Effector memory CD8-positive, alpha-beta T cell (primary cell): Measurements from ENCODE around the gene PTPRM.

ENCODE experiments used
- ATAC-seq: fragments of 150-1000 bp; cut with Tn5 transposase; replicated peaks from 2 replicates; pipeline ENCODE4 v1.10.0; 2021; ENCODE audit warnings: mild to moderate bottlenecking, moderate library complexity
- DNase-seq, 3 experiments: peaks; one replicate each; pipeline ENCODE4 v3.0.0; 2021
- H3K27ac Mint-ChIP-seq, 2 donors: one replicate each; pipeline ENCODE4 v1.8.0; 2022; ENCODE audit warnings: mild to moderate bottlenecking in 2 of 2, mixed read lengths in 2 of 2, moderate library complexity in 2 of 2
- H3K27me3 Mint-ChIP-seq, 2 donors: one replicate each; pipeline ENCODE4 v1.8.0; 2022; ENCODE audit warnings: mixed read lengths in 2 of 2
- H3K36me3 Mint-ChIP-seq: one replicate; pipeline ENCODE4 v1.8.0; 2022; ENCODE audit warnings: mild to moderate bottlenecking, moderate library complexity, mixed read lengths; ENCODE audit not compliant: insufficient read depth
- H3K4me1 Mint-ChIP-seq, 2 donors: one replicate each; pipeline ENCODE4 v1.8.0; 2022; ENCODE audit warnings: low read depth in 2 of 2, mixed read lengths in 2 of 2
- H3K4me3 Mint-ChIP-seq, 2 donors: one replicate each; pipeline ENCODE4 v1.8.0; 2022; ENCODE audit warnings: mild to moderate bottlenecking in 2 of 2, mixed read lengths in 2 of 2, moderate library complexity in 2 of 2
- H3K9me3 Mint-ChIP-seq, 2 donors: one replicate each; pipeline ENCODE4 v1.8.0; 2022; ENCODE audit warnings: mixed read lengths in 2 of 2

Gene PTPRM

GRCh38 chr18:7859122-7859521 is 292.0 kb downstream of the PTPRM start:
- Mint-ChIP-seq H3K9me3 (no peaks in the 10 kb centered on the region), H3K27ac (no peak overlapping the region), H3K4me1 (peaks cover 0 to 4% of the 10 kb centered on the region in 2 donors), H3K4me3 (no peak overlapping the region), H3K27me3 (no peaks in the 10 kb centered on the region), H3K36me3 (no peaks in the 10 kb centered on the region)
- ATAC-seq, result no peak
- DNase-seq, result no peak

- H3K9me3 Mint-ChIP-seq, result peaks cover 2 to 23% of the 10 kb centered on the region in 2 donors
- H3K27me3 Mint-ChIP-seq, result no peaks in the 10 kb centered on the region
- H3K36me3 Mint-ChIP-seq, result no peaks in the 10 kb centered on the region
These were observed 303.1 kb downstream of the PTPRM start for GRCh38 chr18:7870266-7870665.

GRCh38 chr18:7870855-7871254 is 303.7 kb downstream of the PTPRM start:
- H3K27me3 Mint-ChIP-seq, result no peaks in the 10 kb centered on the region
- H3K4me3 Mint-ChIP-seq, result no peak overlapping the region
- peaks cover 2 to 22% of the 10 kb centered on the region in 2 donors for H3K9me3 Mint-ChIP-seq
- ATAC-seq (no peak), DNase-seq (no peak)
- H3K27ac Mint-ChIP-seq, result no peak overlapping the region
- H3K4me1 Mint-ChIP-seq, result peaks cover 0 to 1% of the 10 kb centered on the region in 2 donors
- no peaks in the 10 kb centered on the region for H3K36me3 Mint-ChIP-seq

More at GRCh38 chr18:7870266-7870665, 303.1 kb downstream of the PTPRM start:
- Mint-ChIP-seq H3K4me3 (no peak overlapping the region), H3K27ac (no peak overlapping the region), H3K4me1 (peaks cover 0 to 1% of the 10 kb centered on the region in 2 donors)
- ATAC-seq (no peak), DNase-seq (no peak)

- no peaks in the 10 kb centered on the region for H3K27me3 Mint-ChIP-seq
- no peak overlapping the region for H3K27ac Mint-ChIP-seq
- DNase-seq (no peak), ATAC-seq (no peak)
- no peak overlapping the region for H3K4me3 Mint-ChIP-seq
- no peaks in the 10 kb centered on the region for H3K36me3 Mint-ChIP-seq
- no peaks in the 10 kb centered on the region for H3K4me1 Mint-ChIP-seq
- H3K9me3 Mint-ChIP-seq, result peaks cover 2 to 13% of the 10 kb centered on the region in 2 donors
These were observed 304.7 kb downstream of the PTPRM start for GRCh38 chr18:7871560-7872456.

GRCh38 chr18:7872569-7872968 is 305.5 kb downstream of the PTPRM start:
- no peaks in the 10 kb centered on the region for H3K27me3 Mint-ChIP-seq
- H3K4me3 Mint-ChIP-seq, result no peak overlapping the region
- ATAC-seq, result no peak

GRCh38 chr18:7873316-7873715 is 306.2 kb downstream of the PTPRM start:
- no peaks in the 10 kb centered on the region for H3K36me3 Mint-ChIP-seq
- DNase-seq (no peak), ATAC-seq (no peak)
- H3K27me3 Mint-ChIP-seq, result no peaks in the 10 kb centered on the region
- no peak overlapping the region for H3K27ac Mint-ChIP-seq
- H3K4me3 Mint-ChIP-seq, result no peak overlapping the region
- H3K9me3 Mint-ChIP-seq, result no peaks in the 10 kb centered on the region
- H3K4me1 Mint-ChIP-seq, result no peaks in the 10 kb centered on the region

More at GRCh38 chr18:7872569-7872968, 305.5 kb downstream of the PTPRM start:
- DNase-seq, result no peak
- Mint-ChIP-seq H3K4me1 (no peaks in the 10 kb centered on the region), H3K36me3 (no peaks in the 10 kb centered on the region), H3K27ac (no peak overlapping the region), H3K9me3 (peaks cover 2 to 6% of the 10 kb centered on the region in 2 donors)

GRCh38 chr18:7876354-7877104 is 309.4 kb downstream of the PTPRM start:
- ATAC-seq (no peak), DNase-seq (no peak)
- peaks cover 0 to 17% of the 10 kb centered on the region in 2 donors for H3K4me1 Mint-ChIP-seq
- no peak overlapping the region for H3K27ac Mint-ChIP-seq
- no peaks in the 10 kb centered on the region for H3K9me3 Mint-ChIP-seq
- no peak overlapping the region for H3K4me3 Mint-ChIP-seq
- no peaks in the 10 kb centered on the region for H3K36me3 Mint-ChIP-seq
- no peaks in the 10 kb centered on the region for H3K27me3 Mint-ChIP-seq

GRCh38 chr18:7877609-7878008 is 310.5 kb downstream of the PTPRM start:
- H3K9me3 Mint-ChIP-seq, result no peaks in the 10 kb centered on the region
- no peak for DNase-seq
- H3K27ac Mint-ChIP-seq, result no peak overlapping the region

GRCh38 chr18:7878265-7879211 is 311.4 kb downstream of the PTPRM start:
- no peaks in the 10 kb centered on the region for H3K9me3 Mint-ChIP-seq

More at GRCh38 chr18:7877609-7878008, 310.5 kb downstream of the PTPRM start:
- Mint-ChIP-seq H3K27me3 (no peaks in the 10 kb centered on the region), H3K4me3 (no peak overlapping the region), H3K36me3 (no peaks in the 10 kb centered on the region), H3K4me1 (peaks cover 0 to 17% of the 10 kb centered on the region in 2 donors)
- no peak for ATAC-seq

GRCh38 chr18:7879717-7880116 is 312.6 kb downstream of the PTPRM start:
- H3K4me3 Mint-ChIP-seq, result no peak overlapping the region
- ATAC-seq (no peak), DNase-seq (no peak)
- H3K9me3 Mint-ChIP-seq, result no peaks in the 10 kb centered on the region
- H3K27me3 Mint-ChIP-seq, result no peaks in the 10 kb centered on the region
- no peaks in the 10 kb centered on the region for H3K36me3 Mint-ChIP-seq
- H3K27ac Mint-ChIP-seq, result peak overlapping the region in 1 of 2 donors; percentile 80
- H3K4me1 Mint-ChIP-seq, result peaks cover 0 to 17% of the 10 kb centered on the region in 2 donors

More at GRCh38 chr18:7878265-7879211, 311.4 kb downstream of the PTPRM start:
- Mint-ChIP-seq H3K4me3 (no peak overlapping the region), H3K36me3 (no peaks in the 10 kb centered on the region), H3K27me3 (no peaks in the 10 kb centered on the region), H3K4me1 (peaks cover 0 to 17% of the 10 kb centered on the region in 2 donors), H3K27ac (peak overlapping the region in 1 of 2 donors; percentile 80)
- DNase-seq, result no peak
- ATAC-seq, result peak; percentile 52

- Mint-ChIP-seq H3K4me3 (peak overlapping the region in 1 of 2 donors; percentile 49), H3K36me3 (no peaks in the 10 kb centered on the region), H3K27me3 (no peaks in the 10 kb centered on the region), H3K27ac (peak overlapping the region in 1 of 2 donors; percentile 73), H3K4me1 (peaks cover 5 to 20% of the 10 kb centered on the region in 2 donors), H3K9me3 (no peaks in the 10 kb centered on the region)
- peak in 1 of 3 experiments; percentile 15 for DNase-seq
- peak; percentile 76 for ATAC-seq
These were observed 318.7 kb downstream of the PTPRM start for GRCh38 chr18:7885865-7886264.

- DNase-seq (no peak), ATAC-seq (no peak)
- Mint-ChIP-seq H3K36me3 (no peaks in the 10 kb centered on the region), H3K4me1 (peaks cover 5 to 20% of the 10 kb centered on the region in 2 donors), H3K27ac (peak overlapping the region in 1 of 2 donors; percentile 73), H3K27me3 (no peaks in the 10 kb centered on the region), H3K9me3 (no peaks in the 10 kb centered on the region), H3K4me3 (peak overlapping the region in 1 of 2 donors; percentile 49)
These were observed 319.3 kb downstream of the PTPRM start for GRCh38 chr18:7886436-7886835.
